Tongue (tissue), 2 donors: Measurements from ENCODE around the gene CDC27. TPM values are rescaled to one million over a fixed set of nuclear protein-coding genes. Genes with fewer than 3 reads are reported as not detected.
A peak's percentile ranks its signal among the peaks of the same experiment; 100 is the strongest.
"Not testable (repeated sequence)": the region's sequence is repeated elsewhere in the genome, so short reads cannot be mapped to it uniquely, and the experiment has no call there.

Experiments
- DNase-seq: peaks from one replicate; pipeline ENCODE4 v3.0.0-alpha.2; 2015
- total RNA-seq: library from RNA; depleted of rRNA; stranded (reverse); fragments of >200 nt; gene quantifications from one replicate; pipeline ENCODE4 v1.2.3, GENCODE V29; 2014

Gene CDC27
- total RNA-seq, 1 donor from 2014 or later, result 86.0 TPM

- DNase-seq, result no peak
Measured at GRCh38 chr17:47218896-47219430, 29.9 kb upstream of the CDC27 start.

- DNase-seq, result not testable (repeated sequence)
Measured at GRCh38 chr17:47217279-47217678, 28.2 kb upstream of the CDC27 start.

GRCh38 chr17:47216821-47217220 lies 27.7 kb upstream of the CDC27 start:
- DNase-seq, result not testable (repeated sequence)

DNA sequence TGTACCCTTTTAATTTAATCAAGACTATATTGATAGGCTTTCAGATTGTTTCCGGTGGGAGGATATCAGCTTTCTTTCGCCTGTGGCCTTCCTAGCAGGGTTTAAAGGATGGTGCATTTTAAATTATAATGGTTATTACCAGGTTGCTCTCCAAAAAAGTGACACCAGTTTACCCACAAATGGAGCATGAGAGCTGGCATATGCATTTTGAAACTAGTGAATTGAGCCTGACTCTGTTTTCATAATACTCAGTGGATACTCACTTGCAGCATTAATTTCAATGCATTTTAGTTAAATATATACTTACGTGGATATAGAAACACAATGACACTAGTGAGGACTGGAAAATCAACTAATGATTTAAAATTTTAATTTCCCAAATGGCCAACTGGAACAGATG lies 25.8 kb upstream of the CDC27 start:
- no peak for DNase-seq

GRCh38 chr17:47213540-47213939 lies 24.4 kb upstream of the CDC27 start:
- DNase-seq, result no peak

DNA sequence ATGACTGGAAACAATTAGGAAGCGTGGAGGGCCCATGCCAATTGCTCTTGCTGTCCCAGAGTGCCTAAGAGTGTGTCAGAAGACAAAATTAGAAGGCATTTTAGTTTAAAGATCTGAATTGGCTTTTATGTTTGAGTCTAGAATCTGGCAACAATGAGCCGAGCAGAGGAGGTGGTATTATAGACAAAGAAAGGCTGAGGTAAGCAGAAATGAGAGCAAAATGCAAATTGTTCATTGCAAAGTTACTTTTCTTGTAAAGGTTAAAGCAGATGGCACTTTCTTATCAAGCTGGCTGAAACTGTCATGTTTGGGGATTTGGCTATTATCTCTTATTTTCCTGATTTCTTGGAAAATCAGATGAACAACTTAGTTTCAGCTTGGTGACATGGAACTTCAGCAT lies 23.4 kb upstream of the CDC27 start:
- no peak for DNase-seq

- DNase-seq, result peak; percentile 51
Measured at GRCh38 chr17:47210779-47211178, 21.7 kb upstream of the CDC27 start.

- peak; percentile 79 for DNase-seq
Measured at GRCh38 chr17:47210105-47210504, 21.0 kb upstream of the CDC27 start.

GRCh38 chr17:47209499-47209898 lies 20.4 kb upstream of the CDC27 start:
- no peak for DNase-seq

- peak; percentile 88 for DNase-seq
Measured at GRCh38 chr17:47208744-47209488, 19.8 kb upstream of the CDC27 start, which contains the start of gene MYL4. TSS of gene MYL4 (plus strand) at chr17:47209348. CDS start at chr17:47209423, 75 bp downstream.

DNA sequence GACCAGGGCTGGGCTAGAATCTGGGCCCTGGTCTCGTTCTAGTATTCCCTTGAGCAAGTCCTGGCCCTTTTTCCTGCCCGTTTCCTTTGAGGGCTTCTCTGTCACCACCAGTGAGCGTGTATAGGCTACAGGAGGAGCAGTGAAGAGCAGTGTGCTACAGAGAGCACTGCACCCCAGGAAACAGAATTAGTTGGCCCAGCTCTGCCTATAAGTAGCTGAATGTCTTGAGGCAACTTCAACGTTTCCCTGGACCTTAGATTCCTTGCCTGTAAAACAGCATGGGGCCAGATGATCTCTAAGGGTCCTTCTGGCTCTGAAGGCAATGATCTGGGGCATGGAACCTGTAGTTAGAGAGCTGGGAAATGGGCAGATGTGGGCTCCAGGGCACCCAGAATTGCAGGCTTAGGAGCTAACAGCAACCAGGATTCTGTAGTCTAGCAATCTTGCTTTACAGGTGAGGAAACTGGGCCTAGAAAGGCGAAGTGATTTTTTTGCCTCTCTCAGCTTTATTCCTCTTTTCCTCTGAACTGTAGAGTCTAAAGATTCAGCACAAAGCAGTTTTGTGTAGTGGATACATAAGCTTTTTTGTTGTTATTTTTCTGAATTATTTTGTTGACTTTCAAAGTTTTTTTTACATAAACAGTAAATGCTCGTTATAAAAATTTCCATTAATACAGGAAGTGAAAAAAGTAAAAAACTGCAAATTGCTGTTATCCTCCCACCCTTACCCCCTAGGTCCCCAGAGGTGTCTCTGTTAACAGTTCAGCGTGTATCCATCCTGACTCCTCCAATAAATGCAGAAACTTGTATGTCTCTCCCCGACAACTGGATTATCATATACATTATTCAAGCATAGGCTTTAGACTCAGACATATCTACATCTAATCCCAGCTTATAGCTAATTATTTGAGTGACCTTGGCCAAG lies 18.3 kb upstream of the CDC27 start:
- DNase-seq, result no peak

DNA sequence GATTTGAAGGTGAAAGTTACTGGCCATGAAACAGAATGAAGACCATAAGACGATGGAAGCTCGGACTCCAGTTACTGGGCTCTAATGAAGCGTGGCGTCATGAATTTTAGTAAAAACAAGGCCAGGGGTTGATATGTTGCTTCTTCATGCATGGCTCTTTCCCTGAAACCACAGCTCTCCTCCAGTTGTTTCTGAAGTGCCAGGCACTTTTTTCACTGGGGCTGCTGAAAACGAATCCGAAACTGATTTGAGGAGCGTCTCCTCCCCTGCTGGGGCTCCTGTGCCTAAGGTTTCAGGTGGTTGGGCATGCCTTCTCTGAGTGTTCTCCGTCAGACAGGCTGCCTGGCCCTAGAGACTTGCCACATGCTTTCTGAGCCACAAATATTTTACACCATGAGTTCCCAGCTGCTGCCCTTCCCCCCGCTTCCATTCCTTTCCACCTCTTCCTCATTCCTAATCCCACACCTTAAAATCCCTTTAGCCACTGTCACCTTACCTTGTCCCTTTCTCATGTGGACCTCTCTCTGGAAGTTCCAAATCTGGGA lies 16.4 kb upstream of the CDC27 start:
- DNase-seq, result peak; percentile 78

GRCh38 chr17:47204722-47205418 lies 15.8 kb upstream of the CDC27 start:
- DNase-seq, result peak; percentile 56

DNA sequence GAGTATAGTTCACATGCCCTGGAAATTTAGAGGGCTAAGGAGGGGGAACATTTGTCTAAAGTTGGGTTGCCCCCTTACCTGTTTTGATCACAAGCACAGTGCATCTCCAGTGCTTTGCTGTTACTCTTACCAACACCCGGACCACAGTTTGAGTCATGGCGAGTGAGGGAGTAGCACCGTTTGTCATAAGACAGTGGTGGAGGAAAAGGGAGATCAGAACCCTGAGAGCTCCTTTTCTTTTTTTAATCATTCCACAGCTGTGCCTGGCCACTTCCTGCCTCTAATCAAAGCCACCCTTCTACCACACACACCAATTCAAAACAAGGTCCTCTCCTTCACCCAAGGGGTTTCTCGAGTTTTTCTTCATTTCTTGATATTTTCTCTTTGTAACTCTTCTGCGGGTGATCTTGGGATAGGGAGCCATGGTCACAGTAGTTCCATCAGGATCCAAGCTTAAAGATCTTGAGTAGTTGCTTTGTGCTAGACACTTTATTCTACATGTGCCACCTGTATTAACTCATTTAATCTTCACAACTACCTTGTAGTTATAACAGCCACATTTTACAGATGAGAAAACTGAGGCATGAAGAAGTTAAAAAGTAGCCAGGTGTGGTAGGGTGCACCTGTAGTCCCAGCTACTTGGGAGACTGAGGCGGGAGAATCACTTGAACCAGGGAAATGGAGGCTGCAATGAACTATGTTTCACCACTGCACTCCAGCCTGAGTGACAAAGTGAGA lies 15.1 kb upstream of the CDC27 start:
- no peak for DNase-seq

DNA sequence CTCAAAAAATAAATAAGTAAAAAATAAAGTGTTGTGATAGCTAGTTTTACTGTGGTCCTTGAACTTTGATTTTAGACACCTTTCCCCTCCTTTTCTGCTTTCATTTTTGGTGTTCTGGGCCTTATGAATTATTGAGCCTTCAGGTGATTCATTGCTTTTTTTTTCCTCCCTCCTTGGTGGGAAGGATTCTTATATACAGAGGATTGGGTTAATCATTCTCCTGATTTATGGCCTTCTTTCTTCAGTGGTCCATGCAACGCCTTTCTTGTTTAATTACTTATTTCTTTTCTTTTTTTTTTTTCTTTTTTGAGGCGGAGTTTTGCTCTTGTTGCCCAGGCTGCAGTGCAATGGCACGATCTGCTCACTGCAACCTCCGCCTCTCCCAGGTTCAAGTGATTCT lies 12.1 kb upstream of the CDC27 start:
- DNase-seq, result no peak

DNA sequence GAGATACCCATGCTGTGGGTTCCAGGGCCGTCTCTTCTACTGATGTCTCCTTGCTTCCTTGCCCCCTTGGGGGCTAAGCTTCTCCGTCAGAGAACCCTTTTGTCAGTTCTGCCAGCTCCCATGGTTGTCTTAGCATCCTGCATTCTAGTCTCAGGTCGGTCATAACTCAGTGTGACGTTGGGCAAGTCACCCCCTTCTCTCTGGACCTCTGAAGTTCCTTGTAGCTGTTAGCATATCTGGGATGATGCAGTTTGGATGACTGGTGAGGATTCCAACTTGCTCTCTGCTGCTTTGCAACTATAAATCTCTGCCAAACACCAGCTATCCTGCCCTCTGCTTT lies 11.2 kb upstream of the CDC27 start:
- no peak for DNase-seq

DNA sequence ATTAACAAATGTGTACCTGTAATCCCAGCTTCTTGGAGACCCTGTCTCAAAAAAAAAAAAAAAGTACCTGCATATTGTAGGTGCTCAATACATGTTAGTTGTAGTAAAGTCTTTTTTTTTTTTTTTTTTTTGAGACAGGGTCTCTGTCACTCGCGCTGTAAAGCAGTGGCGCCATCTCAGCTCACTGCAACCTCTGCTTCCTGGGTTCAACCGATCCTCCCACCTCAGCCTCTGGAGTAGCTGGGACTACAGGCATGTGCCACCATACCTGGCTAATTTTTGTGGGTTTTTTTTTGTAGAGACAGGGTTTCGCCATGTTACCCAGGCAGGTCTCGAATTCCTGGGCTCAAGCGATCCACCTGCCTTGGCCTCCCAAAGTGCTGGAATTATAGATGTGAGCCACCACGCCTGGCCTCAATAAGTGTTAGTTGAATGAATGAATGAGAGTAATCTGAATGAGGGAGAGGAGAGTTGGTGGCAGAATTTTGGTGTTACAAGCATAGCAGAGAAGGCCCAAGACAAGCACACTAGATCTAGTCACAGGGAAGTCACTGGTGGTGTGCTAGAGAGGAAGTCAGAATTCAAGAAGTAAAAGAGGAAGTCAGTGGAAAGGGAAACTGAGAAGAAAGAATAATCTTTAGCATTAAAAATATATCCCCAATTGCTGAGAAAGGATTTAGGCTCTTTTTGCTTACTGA lies 10.7 kb upstream of the CDC27 start:
- no peak for DNase-seq

DNA sequence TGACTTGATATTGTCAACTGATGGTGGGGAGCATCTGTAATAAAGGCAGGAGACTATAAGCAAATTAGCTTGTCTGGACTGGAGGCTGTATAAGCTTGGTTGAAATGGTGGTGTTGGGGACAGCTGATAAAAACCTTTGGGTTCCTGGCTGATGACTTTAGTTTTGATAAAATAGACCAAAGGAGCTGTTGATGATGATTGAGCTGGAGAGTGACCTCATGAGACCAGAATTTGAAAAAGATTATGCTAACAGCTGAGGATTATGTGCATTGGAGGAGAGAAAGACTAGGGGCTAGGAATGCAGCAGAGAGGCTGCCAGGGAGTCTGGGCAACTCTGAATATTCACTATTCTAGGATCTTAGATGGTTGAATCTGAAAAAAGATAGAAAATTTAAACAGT lies 8.7 kb upstream of the CDC27 start:
- peak; percentile 82 for DNase-seq

DNA sequence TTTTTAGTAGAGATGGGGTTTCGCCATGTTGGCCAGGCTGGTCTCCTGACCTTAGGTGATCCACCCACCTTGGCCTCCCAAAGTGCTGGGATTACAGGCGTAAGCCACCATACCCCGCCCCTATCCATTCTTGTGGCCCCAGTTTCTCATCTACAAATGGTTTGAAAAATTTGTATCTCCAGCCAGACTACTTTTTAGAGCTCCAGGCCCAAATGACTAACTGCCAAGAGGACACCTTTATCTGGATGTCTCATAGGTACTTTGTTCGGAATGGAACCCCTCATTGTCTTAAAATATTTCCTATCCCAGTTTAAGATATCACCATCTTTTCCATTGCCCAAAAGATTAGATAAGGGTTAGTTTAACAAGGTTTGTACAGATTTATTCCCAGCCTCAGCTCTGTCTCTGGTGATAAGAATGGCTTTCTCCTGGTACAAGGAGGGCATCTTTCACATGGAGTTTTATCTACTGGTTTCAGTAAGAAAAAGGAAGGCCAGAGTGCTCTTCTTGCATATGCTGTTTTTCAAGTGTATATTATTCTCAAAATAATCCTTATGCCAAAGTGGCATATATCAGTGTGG lies 4.9 kb upstream of the CDC27 start:
- DNase-seq, result no peak

DNA sequence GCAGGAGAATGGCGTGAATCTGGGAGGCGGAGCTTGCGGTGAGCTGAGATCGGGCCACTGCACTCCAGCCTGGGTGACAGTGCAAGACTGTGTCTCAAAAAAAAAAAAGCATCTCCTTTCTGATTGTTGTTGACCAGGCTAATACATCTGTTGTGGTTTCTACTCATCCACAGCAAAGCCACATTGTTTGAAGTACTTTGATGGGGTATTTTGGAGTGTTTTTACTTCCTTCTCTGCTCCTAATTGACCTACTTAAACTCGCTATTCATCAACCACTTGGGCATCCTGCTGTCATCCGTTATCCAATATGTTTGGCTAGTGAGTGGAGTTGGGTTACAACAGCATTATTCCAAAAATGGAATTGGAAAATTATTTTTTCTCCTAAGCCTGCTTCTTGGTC lies 3.5 kb upstream of the CDC27 start:
- DNase-seq, result no peak

DNA sequence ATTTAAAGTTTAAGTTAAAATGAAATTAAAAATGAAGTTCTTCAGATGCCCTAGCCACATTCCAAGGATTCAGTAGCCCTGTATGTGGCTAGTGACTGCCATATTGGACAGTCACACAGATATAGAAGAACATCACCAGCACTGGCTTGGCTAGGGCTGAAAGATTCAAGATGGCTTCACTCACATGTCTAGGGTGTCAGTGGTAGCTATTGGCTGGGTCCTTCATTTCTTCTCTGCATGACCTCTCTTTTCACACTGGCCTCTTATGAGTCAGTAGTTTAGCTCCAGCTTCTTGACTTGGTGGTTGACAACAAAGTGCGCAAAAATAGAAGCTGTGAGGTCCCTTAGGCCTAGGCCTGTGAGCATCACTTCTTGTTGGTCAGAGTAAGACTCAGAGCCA lies 1.7 kb upstream of the CDC27 start:
- DNase-seq, result no peak
